ENCODE results near the gene UBR2.
"Not testable (repeated sequence)": the region's sequence is repeated elsewhere in the genome, so short reads cannot be mapped to it uniquely, and the experiment has no call there.

UBR2 gene

GRCh38 chr6:42618686-42619085, 54.9 kb downstream of the UBR2 start:
- DNase-seq (ENCODE audit: low spot score) = no peak

GRCh38 chr6:42619963-42620362, 56.1 kb downstream of the UBR2 start:
- no peak for DNase-seq (ENCODE audit: low spot score)

GRCh38 chr6:42624601-42625000, 60.8 kb downstream of the UBR2 start:
- no peak for DNase-seq (ENCODE audit: low spot score)

- no peak for DNase-seq (ENCODE audit: low spot score)
Observed at GRCh38 chr6:42627044-42627443, 63.2 kb downstream of the UBR2 start.

GRCh38 chr6:42627674-42628073, 63.8 kb downstream of the UBR2 start:
- DNase-seq (ENCODE audit: low spot score) = no peak

- DNase-seq (ENCODE audit: low spot score) = no peak
Observed at GRCh38 chr6:42628604-42629003, 64.8 kb downstream of the UBR2 start.

GRCh38 chr6:42629845-42630244, 66.0 kb downstream of the UBR2 start:
- no peak for DNase-seq (ENCODE audit: low spot score)

GRCh38 chr6:42637681-42638080, 73.9 kb downstream of the UBR2 start:
- no peak for DNase-seq (ENCODE audit: low spot score)

- DNase-seq (ENCODE audit: low spot score) = no peak
Observed at GRCh38 chr6:42642794-42643193, 79.0 kb downstream of the UBR2 start.

- no peak for DNase-seq (ENCODE audit: low spot score)
Observed at GRCh38 chr6:42644211-42644610, 80.4 kb downstream of the UBR2 start.

GRCh38 chr6:42652024-42652746, 88.4 kb downstream of the UBR2 start:
- DNase-seq (ENCODE audit: low spot score) = no peak

GRCh38 chr6:42653851-42654250, 90.0 kb downstream of the UBR2 start:
- DNase-seq (ENCODE audit: low spot score) = no peak

GRCh38 chr6:42659806-42660205, 96.0 kb downstream of the UBR2 start:
- no peak for DNase-seq (ENCODE audit: low spot score)

GRCh38 chr6:42661540-42662153, 97.8 kb downstream of the UBR2 start:
- DNase-seq (ENCODE audit: low spot score) = peak; percentile 20

GRCh38 chr6:42664718-42665117, 100.9 kb downstream of the UBR2 start:
- DNase-seq (ENCODE audit: low spot score) = no peak

- not testable (repeated sequence) for DNase-seq (ENCODE audit: low spot score)
Observed at GRCh38 chr6:42674368-42674767, 110.5 kb downstream of the UBR2 start.

GRCh38 chr6:42674780-42675179, 111.0 kb downstream of the UBR2 start:
- no peak for DNase-seq (ENCODE audit: low spot score)

GRCh38 chr6:42679358-42679757, 115.5 kb downstream of the UBR2 start:
- no peak for DNase-seq (ENCODE audit: low spot score)

- DNase-seq (ENCODE audit: low spot score) = no peak
Observed at GRCh38 chr6:42688281-42688680, 124.5 kb downstream of the UBR2 start.

GRCh38 chr6:42689371-42689770, 125.5 kb downstream of the UBR2 start:
- DNase-seq (ENCODE audit: low spot score) = no peak

- DNase-seq (ENCODE audit: low spot score) = no peak
Observed at GRCh38 chr6:42690151-42690702, 126.4 kb downstream of the UBR2 start.

GRCh38 chr6:42690872-42691271, 127.0 kb downstream of the UBR2 start:
- DNase-seq (ENCODE audit: low spot score) = no peak

GRCh38 chr6:42692137-42692911, 128.5 kb downstream of the UBR2 start:
- DNase-seq (ENCODE audit: low spot score) = no peak

Data from HuH-7 (cell line).